Activated CD4-positive, CD25-positive, alpha-beta regulatory T cell (primary cell): ENCODE measurements around the gene MUC13.

ENCODE experiments used
- DNase-seq, 4 experiments: peaks; one replicate each; lab custom pipeline; 2025; lab: John Stamatoyannopoulos, UW

Gene MUC13

DNA sequence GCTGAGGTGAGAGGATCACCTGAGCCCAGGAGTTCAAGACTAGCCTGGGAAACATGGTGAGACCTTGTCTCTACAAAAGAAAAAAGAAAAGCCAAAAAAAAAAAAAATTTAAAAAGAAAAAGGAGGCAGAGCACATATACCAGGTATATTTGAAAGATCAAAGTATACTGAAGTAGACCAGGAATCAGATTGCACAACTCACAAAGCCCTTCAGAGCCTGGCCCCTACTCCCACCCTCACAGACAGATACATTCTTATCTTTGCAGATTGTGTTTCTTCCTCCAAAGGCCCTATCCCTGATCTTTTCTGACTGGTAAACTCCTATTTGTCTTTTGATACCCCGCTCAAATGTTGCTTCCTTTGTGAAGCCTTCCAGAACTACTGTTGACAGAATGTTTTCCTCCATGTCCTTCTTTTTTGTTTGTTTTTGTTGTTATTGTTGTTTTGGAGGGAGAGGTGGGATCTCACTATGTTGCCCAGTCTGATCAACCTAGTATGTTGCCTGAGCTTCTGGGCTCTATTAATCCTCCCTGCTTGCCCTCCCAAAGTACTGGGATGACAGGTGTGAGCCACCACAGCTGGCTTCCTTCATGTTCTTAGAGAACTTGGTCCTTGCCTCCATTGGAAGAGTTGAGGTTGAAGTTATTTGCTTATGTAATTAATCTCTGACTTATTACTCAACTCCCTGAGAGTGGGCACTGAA, 37.6 kb downstream of the MUC13 start:
- DNase-seq = no peak

DNA sequence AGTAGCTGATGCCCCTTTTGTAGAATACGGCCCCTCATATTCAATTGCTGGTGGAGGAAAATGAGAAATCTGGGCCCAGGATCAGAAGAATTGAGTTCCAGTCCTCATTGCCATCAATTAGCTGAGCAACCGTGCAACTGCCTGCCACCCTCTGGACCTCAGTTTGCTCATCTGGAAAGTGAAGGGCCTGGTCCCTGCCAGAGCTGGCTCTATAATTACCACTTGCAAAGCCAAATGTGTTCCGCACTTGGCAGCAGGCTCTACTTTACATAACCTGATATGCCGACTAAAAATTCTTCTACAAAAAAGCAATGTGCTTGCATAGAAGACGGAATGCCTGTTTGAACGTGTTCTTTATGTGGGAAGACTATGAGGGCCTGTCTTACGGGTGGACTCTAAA, 38.8 kb downstream of the MUC13 start:
- DNase-seq = no peak

DNA sequence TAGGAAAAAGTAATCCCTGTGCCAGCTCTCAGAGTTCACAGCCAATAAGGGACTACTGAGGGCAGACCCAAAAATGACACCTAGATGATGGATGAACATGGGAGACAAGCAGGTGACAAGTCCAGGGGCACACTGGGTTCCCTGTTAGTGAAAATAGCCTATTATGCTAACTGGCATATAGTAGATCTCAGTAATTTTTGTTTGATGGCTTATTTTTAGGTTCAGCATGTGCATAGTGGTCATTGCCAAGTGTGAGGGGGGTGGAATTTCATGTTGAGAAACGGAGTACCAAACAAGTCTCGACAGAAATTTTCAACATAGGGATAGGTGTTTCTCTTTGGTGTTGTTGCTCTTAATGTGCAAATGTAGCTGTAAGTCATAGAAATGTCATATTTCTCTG, 41.0 kb downstream of the MUC13 start:
- no peak for DNase-seq

DNA sequence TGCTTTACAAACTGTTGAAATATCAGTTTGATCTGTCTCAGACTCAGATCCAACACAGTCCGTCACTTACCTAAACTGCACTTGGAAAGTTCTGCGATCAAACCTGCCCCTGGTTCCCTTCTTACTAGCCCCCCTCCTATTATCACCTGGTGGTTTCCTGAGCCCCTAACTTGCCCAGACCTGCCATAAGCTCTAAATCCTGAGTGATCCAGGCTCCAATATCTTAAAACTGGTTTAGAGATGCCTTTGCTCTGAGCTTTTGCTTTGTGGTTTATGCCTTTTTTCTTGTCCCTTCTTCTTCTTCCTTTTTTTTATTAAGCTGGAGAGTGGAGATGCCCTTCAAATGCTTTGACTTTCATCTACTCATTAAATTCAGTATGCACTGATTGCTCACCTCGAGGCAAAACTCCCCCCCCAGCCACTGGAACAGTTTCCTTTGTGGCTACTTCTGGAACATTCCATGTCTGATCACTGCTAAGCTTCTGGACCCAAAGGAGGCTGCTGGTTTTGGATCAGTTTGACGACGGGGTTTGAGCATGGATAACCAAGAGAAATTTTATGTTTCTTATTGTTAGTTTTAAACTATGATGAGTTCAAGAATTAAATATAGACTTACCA, 43.9 kb downstream of the MUC13 start:
- no peak for DNase-seq

DNA sequence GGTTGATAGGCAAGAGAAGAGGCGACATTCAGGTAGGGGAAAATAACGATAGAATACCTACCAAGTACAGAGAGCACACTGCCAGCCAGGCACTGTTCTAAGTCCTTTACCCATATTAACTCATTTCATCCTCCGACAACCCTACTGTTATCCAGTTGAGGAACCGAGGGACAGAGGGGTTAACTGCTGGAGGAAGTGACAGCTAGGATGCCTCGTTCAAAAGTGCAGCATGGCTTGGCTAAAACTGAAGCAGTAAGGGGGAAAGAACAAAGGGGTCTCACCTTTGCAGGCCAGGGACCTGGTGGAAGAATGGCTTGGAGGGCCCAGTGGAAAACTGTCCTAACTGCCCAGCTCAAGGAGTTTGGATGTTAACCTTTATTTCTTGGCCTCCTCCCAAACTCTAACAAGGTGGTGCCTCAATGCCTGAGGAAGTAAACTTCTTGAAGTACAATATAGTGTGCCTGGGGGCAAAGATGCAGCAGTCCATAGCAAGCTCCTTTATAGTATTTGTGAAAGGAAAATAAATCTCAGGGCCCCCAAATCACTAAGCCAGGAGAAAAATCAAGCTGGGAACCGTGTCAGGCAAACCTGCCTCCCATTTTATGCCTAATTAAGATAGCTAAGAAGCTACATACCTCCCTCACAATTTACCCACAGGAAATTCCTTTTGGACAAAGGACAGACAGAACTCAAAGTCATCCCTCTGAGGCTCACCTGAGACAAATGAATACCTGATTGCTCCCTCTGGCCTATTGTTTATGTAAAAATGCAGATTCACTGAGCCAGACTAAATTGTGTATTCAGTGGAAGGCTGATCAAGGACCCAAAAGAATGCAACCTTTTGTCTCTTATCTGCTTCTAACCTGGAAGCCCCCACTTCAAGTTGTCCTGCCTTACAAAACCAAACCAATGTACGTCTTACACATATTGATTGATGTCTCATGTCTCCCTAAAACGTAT, 45.8 kb downstream of the MUC13 start:
- DNase-seq = no peak

DNA sequence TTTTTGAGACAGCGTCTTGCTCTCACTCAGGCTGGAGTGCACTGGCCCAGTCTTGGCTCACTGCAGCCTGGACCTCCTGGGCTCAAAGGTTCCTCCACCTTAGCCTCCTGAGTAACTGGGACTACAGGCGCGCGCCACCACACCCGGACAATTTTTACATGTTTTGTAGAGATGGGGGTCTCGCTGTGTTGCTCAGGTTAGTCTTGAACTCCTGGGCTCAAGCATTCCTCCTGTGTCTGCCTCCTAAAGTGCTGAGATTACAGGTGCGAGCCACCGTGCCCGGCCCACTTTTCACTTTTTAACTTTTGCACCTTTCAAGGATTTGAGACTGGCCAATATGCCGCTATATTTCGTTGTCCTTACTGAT, 46.6 kb downstream of the MUC13 start:
- no peak for DNase-seq

DNA sequence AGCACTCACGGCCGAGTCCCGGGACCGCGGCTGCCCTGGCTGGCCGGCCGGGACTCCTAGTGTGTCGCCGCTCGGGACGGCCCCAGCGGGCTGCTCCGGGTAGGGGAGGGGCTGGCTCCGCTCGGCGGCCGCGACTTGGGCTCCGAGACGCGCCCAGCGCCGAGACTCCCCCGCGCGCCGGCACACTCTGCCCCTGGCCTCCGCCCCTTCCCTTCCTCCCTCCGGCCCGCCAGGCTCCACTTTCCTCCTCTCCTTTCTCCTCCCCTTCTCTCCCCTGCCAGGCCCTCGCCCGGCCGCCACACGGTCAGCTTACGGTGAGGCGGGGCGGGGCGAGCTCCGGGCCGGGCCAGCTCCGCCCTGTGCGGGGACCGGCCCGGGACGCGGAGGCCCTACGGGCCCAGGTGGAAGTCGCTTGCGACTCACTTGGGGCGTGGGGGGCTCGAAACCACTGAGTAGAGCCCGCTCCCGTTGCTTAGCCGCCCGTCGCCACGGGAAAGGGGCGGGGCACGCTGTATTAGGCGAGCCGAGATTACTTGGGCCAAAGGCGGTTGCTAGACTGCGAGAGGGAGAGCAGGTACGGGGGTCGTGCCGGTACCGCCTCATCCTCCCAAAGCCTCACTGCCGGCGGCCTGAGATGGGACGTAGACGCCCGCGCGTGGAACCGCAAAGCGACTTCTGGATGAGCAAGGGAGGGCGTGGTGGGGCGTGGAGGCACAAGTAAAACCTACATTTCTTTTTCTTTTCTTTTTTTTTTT, 47.2 kb downstream of the MUC13 start, which contains the start of gene ITGB5:
Gene ITGB5, minus strand, starts transcription at position 189 of the 755 bp plus-strand sequence. CDS start 365 bp downstream, outside the sequence.
- DNase-seq = peak in 1 of 4 experiments; percentile 4

DNA sequence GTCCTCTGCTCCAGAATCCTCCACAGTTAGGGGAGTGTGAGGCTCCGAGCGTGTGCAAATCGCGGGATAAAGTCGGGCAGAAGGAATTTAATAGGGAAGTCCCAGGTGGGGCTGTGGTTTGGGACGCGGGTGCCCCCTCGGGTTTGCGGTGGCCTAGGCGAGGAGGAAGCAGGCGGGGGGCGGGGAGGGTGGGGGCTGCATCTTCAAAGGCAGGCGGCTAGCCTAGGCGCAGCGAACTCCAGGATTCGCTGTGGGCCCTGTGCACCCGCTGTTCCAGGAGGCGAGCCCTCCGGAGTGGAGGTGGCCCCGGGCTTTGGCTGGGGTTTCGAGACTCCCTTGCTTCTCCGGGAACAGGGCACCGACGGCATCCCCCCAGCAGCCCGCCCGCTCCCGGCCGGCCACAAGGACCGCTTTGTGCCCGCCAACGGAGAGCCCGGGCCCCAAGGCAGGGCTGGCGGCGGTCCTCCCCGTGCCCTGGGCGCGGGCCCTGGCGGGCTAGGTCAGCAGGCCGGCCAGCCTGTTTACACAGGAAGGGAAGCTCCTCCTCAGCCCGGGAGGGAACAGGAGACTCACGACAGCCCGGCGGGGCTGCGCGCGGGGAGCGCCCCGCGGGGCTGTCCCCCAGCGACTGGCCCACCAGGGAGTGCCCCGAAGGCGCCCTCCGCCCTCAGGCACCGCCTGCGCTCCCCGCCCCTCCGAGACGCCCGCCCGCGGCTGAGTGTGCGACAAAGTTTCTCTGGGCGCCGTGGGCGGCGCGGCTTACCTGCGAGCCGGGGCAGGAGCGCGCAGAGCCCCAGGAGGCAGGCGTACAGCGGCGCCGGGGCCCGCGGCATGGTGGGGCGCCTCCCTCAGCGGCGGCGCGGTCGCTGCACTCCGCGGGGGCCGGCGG, 48.1 kb downstream of the MUC13 start:
- no peak for DNase-seq

DNA sequence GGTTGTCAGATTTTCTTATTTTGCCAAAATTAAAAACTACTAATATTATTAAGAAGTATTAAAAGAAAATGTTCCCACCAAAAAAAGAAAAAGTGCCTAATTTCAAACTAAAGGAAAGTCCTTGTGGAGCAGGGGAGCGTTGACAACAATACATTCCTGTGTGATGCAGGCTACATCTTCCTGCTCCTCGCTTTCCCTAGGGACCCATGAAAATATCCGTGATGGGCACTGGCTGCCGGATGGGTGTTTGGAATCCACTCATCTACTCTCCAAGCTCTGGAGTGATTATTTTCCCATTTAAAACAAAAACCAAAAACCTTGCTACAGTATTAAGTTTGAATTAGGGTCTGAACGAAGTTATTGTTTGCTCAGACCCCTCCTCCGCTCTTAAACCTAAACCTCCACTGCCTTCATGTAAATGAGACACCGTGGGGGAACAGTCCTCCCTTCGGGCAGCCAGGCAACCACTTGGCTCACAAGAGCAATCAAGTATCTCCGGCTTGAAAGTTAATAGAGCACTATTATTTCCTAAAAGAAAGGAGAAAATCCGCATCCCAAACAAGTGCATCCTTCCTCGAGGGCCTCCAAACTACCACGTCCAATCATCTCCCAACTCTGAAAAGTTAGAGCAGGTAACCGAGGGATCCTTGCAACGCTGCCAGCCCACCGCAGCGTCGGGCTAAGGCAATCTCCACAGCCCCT, 48.9 kb downstream of the MUC13 start:
- DNase-seq = no peak

DNA sequence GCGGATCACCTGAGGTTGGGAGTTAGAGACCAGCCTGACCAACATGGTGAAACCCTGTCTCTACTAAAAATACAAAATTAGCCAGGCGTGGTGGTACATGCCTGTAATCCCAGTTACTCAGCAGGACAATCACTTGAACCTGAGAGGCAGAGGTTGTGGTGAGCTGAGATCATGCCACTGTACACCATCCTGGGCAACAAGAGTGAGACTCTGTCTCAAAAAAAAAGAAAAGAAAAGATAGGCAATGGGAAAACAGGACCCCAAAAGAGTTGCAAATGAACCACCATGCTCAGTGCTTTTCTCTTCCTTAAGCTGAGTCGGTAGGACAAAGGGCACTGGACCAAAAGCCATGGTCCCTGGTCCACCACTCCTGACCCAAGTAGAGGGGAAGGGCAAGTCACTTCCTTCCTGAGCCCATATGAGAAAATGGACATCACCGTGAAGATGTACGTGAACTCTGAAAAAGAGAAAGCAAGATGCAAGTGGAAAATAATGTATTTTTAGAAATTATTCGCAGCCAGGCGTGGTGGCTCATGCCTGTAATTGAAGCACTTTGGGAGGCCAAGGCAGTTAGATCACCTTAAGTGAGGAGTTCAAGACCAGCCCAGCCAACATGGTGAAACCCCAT, 50.0 kb downstream of the MUC13 start:
- no peak for DNase-seq

DNA sequence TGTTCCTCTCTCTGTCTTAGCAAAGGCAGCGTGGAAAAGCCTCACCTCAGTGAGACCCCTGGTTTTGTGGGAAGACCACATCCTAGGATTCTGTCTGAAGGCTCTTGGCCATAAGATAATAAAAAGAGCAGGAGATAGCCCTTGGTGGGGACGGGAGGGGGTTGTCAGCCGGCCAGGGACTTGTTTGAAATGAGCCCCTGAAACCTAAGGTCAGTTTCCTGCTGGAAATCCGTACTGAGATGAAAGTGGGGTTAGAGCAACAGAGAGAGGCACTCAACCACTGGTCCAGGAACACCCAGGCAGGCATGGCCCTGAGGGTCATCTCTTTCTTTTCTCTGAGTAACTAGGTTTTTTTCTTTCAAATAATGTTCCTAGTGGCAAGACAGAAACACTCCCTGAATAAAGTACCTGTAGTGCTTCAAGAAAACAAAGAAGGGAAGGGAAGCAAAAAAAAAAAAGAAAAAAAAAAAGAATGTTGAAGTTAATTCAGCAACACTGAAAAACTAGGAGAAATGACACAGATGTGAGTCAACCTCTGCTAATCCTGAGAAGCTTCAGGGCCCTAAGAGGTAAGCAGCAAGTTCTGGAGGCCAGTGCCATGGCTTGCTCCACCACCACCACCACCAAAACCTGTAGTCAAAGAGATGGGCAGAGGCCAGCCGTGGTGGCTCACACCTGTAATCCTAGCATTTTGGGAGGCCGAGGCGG, 50.6 kb downstream of the MUC13 start:
- no peak for DNase-seq

DNA sequence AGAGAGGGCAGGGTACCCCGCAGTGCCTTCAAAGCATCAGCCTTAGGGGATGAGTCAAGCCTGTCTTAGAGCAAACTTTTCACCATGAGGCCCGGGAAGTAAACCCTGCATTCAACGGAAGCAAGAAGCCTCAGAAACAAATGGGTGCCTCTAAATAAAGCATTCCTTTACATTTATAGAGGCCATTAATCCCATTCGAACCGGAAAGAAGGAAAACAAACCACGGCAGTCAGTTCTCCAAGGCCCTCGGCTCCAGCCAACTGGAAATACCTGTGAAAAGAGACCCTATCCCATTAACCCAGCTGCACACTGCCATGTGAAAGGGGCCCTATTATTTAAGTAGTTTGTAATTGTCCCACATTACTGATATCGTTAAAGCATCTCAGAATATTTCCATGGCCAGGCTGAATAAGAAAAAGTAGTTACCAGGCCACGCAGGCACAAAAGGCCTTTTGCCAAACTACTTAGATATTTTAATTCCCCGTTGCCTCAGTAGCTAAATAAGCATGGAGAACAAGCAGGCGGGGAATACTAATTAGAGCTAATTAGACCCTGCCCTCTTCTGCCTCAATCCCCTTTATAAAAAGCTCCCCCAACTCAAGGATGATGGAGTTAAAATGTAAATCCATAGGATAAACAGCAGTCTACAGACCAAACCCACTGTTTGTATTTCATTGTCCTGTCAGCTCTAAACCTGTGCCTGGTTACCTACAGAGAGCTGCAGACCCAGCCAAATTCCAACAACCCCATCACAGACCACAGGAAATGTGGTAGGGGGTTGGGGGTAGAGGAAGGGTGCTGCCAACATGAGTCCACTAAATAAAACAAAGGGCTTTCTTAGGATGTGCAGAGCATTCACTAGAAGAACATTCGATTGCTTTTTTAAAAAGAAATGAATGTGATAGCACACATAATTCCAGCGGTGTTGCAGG, 51.5 kb downstream of the MUC13 start:
- no peak for DNase-seq

DNA sequence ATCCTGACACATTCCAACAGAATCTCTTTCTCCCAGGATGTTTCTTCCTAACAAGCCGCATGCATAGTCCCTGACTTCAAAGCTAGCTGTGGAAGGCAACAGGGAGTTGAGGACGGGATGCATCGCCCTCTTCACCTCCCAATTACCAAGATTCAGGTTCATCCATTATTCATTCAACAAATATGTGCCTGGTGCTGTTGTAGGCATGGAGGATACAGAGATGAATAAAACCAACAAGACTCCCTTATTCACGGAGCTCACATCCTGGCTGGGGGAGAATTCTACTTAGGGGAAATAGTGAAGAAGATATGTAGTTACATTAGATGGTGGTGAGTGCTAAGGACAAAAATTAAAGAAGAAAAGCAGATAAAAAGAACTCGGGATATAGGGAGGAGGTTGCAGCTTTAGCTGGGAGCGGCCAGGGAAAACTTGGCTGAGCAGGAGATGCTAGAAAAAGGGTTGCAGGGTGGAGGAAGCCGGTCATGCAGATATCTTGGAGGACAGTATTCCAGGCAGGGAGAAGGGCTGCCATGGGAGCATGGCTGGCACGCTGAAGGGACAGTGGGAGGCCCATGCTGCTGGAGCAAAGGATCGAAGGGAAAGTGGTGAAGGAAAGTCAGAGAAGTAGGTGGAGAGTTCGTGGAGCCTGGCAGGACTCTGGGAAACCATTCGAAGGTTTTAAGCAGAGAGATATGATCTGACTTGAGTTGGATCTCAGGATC, 52.4 kb downstream of the MUC13 start:
- no peak for DNase-seq

DNA sequence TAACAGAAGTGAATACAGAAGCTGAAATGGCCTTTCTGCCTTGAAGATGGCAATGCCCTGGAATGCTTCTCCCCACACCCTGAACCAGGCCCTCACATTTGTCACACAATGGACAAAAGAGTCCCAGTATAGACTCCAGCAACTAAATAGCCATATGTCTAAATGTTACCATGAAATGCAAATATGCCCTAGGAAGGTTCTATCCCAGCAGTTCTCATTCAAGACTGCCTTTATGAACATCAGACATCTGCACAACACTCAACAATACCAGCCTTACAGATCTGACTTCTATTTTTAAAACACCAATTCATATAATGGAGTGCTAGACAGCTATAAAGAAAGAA, 55.2 kb downstream of the MUC13 start:
- no peak for DNase-seq

DNA sequence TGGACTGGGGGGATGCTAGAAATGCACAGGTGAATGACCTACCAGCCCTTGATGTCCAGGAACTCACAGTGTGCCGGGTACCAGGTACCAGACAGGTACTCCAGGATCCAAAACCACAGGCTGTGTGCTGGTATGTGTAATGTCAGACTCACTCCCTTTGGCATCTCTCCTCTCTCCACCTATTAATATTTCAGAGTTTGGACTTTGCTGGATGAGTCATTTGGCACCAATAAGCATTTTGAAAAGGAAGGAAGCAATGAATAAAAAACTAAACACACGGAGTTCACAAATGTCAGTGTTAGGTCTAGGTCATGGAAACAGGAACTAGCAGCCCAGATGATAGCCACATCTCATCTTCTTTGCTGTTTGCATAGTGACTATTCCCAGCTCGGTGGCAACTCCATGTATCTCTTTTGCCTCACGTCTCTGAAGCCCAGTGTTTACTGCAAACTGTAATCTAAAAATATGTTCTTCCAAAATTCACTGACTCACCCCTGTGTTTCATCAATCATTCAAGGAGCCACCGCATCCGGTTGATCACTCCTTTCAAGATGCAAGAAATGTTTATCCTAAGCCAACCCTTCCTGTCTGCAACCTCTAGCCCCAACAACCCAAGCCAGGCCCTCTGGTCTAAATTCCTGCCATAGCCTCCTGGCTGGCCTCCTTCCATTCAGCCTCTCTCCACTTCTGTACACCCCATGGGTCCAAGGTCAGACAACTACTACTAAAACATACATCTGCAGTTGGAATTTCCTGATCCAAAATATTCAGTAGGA, 55.8 kb downstream of the MUC13 start:
- no peak for DNase-seq

DNA sequence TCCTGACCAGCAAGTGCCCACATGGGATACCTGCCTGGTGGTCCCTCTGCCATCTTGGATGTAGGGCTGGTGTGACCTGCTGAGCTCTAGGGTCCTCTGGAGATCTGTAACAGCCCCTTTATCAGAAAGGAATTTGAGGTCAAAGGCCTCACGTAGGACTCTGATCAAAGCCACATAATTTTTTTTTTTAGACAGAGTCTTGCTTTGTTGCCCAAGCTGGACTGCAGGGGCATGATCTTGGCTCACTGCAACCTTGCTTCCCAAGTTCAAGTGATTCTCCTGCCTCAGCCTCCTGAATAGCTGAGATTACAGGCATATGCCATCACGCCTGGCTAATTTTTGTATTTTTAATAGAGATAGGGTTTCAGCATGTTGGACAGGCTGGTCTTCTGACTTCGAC, 56.9 kb downstream of the MUC13 start:
- no peak for DNase-seq

DNA sequence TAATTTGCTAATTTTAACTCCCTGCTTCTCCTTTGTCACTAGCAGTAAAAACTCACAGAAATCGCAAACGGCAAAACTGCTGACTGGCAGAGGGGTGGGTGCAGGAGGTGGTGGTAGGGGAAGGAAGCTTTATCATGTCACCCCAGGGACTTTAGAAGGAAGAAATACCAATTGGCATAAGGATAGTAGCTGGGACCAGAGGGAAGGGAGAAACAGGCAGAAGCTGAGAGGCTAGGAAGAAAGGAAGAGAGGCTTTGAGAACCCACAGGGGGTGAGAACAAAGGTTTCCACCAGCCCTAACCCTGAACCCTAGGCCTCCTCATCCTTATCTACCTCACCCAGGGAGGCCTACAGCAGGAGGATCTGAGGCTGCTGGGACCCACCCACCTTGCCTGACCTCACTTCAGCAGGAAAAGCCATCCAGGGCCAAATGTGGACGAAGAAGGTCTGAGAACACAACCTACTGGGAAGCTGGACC, 58.1 kb downstream of the MUC13 start:
- no peak for DNase-seq
